HEK293 (cell line): ENCODE measurements around the gene DCC.

ENCODE experiments used
- CTCF ChIA-PET: fragments of 350-600 bp; formaldehyde crosslinking; extraction: SDS; loops from one replicate; lab custom pipeline; 2021; ENCODE audit warnings: antibody characterized with exemption; lab: Yijun Ruan, JAX
- POLR2A ChIA-PET: fragments of 300-600 bp; formaldehyde crosslinking; extraction: SDS; loops from one replicate; lab custom pipeline; 2020; ENCODE audit warnings: antibody characterized with exemption, inconsistent platforms; lab: Yijun Ruan, JAX
- H3K27ac ChIP-seq: fragments of 200-500 bp; sonication (Bioruptor generic); 2 replicates; pipeline ENCODE4 v1.5.1; 2014; ENCODE audit warnings: low read depth, low read length, control low read depth, inconsistent platforms; ENCODE audit errors: extremely low read depth
- H3K36me3 ChIP-seq, 2 experiments: fragments of 200-500 bp in 1 of 2; sonication (Bioruptor generic) in 1 of 2; 1 replicate in 1 of 2; 2 replicates in 1 of 2; pipeline ENCODE4 v1.5.1; 2014 to 2017; ENCODE audit warnings: inconsistent platforms in 2 of 2, low read length in 2 of 2; ENCODE audit not compliant: control insufficient read depth in 2 of 2, insufficient read depth in 1 of 2
- H3K4me1 ChIP-seq: fragments of 200-500 bp; sonication (Bioruptor generic); 2 replicates; pipeline ENCODE4 v1.5.1; 2014; ENCODE audit warnings: mild to moderate bottlenecking, low read length, inconsistent platforms; ENCODE audit not compliant: control insufficient read depth, insufficient read depth
- H3K4me3 ChIP-seq: 2 replicates; pipeline ENCODE4 v1.5.1; 2011; ENCODE audit warnings: low read depth, mild to moderate bottlenecking, control low read depth, low read length, moderate library complexity
- H3K9me3 ChIP-seq: fragments of 200-500 bp; sonication (Bioruptor generic); 2 replicates; pipeline ENCODE4 v1.5.1; 2014; ENCODE audit warnings: low read depth, low read length, inconsistent platforms; ENCODE audit not compliant: control insufficient read depth, insufficient read depth
- KLF10 ChIP-seq: fragments of 450-650 bp; IDR thresholded peaks from 2 replicates; pipeline ENCODE4 v1.5.1; 2018; ENCODE audit warnings: missing biosample characterization, mild to moderate bottlenecking, missing genetic modification characterization
- OVOL3 ChIP-seq: fragments of 450-650 bp; formaldehyde crosslinking; IDR thresholded peaks from 2 replicates; pipeline ENCODE4 v1.5.1; 2016; ENCODE audit warnings: missing biosample characterization, missing genetic modification characterization
- PBX3 ChIP-seq: sonication (generic); formaldehyde crosslinking; IDR thresholded peaks from 2 replicates; pipeline ENCODE4 v1.8.1; 2022; ENCODE audit warnings: mild to moderate bottlenecking, moderate library complexity, missing genetic modification reagents
- PRDM2 ChIP-seq: fragments of 450-650 bp; formaldehyde crosslinking; IDR thresholded peaks from 2 replicates; pipeline ENCODE4 v1.5.1; 2016; ENCODE audit warnings: missing biosample characterization, missing genetic modification characterization, borderline replicate concordance
- ZBTB10 ChIP-seq: fragments of 450-650 bp; formaldehyde crosslinking; IDR thresholded peaks from 2 replicates; pipeline ENCODE4 v1.5.1; 2016; ENCODE audit warnings: missing biosample characterization, missing genetic modification characterization
- ZBTB17 ChIP-seq: fragments of 450-650 bp; formaldehyde crosslinking; IDR thresholded peaks from 2 replicates; pipeline ENCODE4 v1.5.1; 2016; ENCODE audit warnings: missing biosample characterization, missing genetic modification characterization
- ZBTB21 ChIP-seq: fragments of 450-650 bp; formaldehyde crosslinking; IDR thresholded peaks from 2 replicates; pipeline ENCODE4 v1.5.1; 2017; ENCODE audit warnings: missing biosample characterization, missing genetic modification characterization
- ZBTB26 ChIP-seq: fragments of 450-650 bp; formaldehyde crosslinking; optimal IDR thresholded peaks from 2 replicates; pipeline ENCODE3; 2016; ENCODE audit warnings: missing biosample characterization, mild to moderate bottlenecking, missing genetic modification characterization
- ZNF169 ChIP-seq: fragments of 450-650 bp; formaldehyde crosslinking; IDR thresholded peaks from 2 replicates; pipeline ENCODE4 v1.5.1; 2016; ENCODE audit warnings: missing biosample characterization, missing genetic modification characterization
- ZNF24 ChIP-seq: fragments of 450-650 bp; formaldehyde crosslinking; IDR thresholded peaks from 2 replicates; pipeline ENCODE4 v1.5.1; 2016; ENCODE audit warnings: missing biosample characterization, missing genetic modification characterization
- ZNF416 ChIP-seq: fragments of 450-650 bp; formaldehyde crosslinking; IDR thresholded peaks from 2 replicates; pipeline ENCODE4 v1.5.1; 2016; ENCODE audit warnings: missing biosample characterization, missing genetic modification characterization
- ZNF544 ChIP-seq: fragments of 450-650 bp; formaldehyde crosslinking; IDR thresholded peaks from 2 replicates; pipeline ENCODE4 v1.5.0; 2017; ENCODE audit warnings: missing biosample characterization, missing genetic modification characterization
- ZNF555 ChIP-seq: fragments of 450-650 bp; formaldehyde crosslinking; conservative IDR thresholded peaks from 2 replicates; pipeline ENCODE4 v1.5.1; 2017; ENCODE audit warnings: missing biosample characterization, mild to moderate bottlenecking, missing genetic modification characterization, inconsistent platforms
- ZNF560 ChIP-seq: fragments of 450-650 bp; formaldehyde crosslinking; IDR thresholded peaks from 2 replicates; pipeline ENCODE4 v1.5.1; 2017; ENCODE audit warnings: missing biosample characterization, missing genetic modification characterization, borderline replicate concordance
- ZNF580 ChIP-seq: fragments of 450-650 bp; formaldehyde crosslinking; IDR thresholded peaks from 2 replicates; pipeline ENCODE4 v1.5.1; 2016; ENCODE audit warnings: missing biosample characterization, missing genetic modification characterization
- ZNF660 ChIP-seq: fragments of 450-650 bp; IDR thresholded peaks from 2 replicates; pipeline ENCODE4 v1.5.1; 2018; ENCODE audit warnings: missing biosample characterization, mild to moderate bottlenecking, missing genetic modification characterization
- ZSCAN23 ChIP-seq: fragments of 450-650 bp; formaldehyde crosslinking; IDR thresholded peaks from 2 replicates; pipeline ENCODE4 v1.5.1; 2016; ENCODE audit warnings: missing biosample characterization, missing genetic modification characterization

Gene DCC

GRCh38 chr18:52442686-52443085, 102.7 kb downstream of the DCC start (continued):
- no peak for TF ChIP-seq PRDM2 (tag by site-specific recombination)
- no peak for TF ChIP-seq OVOL3 (tag by site-specific recombination)

GRCh38 chr18:52451256-52451655, 111.3 kb downstream of the DCC start:
- H3K9me3 ChIP-seq, result no peaks in the 10 kb centered on the region
- CTCF ChIA-PET, result interaction anchor here (0.6 to 0.8 kb wide), 2 partner anchors 13 to 623 kb away, joined by 3 read pairs; no protein-coding TSS in a partner anchor
- TF ChIP-seq ZNF169 (tag by site-specific recombination) (no peak), ZNF555 (no peak), ZNF416 (tag by site-specific recombination) (no peak), ZNF560 (tag by site-specific recombination) (no peak), ZNF24 (tag by site-specific recombination) (no peak), KLF10 (tag by site-specific recombination) (no peak), ZNF580 (tag by site-specific recombination) (no peak), ZBTB26 (tag by site-specific recombination) (no peak), ZNF544 (no peak), ZBTB17 (no peak), ZBTB10 (no peak), ZSCAN23 (tag by site-specific recombination) (no peak), ZBTB21 (tag by site-specific recombination) (no peak), PBX3 (CRISPR knock-in tag) (no peak), ZNF660 (tag by site-specific recombination) (no peak)
- no peak overlapping the region for H3K27ac ChIP-seq
- H3K36me3 ChIP-seq, result no peaks in the 10 kb centered on the region
- POLR2A ChIA-PET, result interaction anchor here (0.5 kb wide), 1 partner anchor 33 kb away, joined by 3 read pairs; no protein-coding TSS in a partner anchor
- H3K4me3 ChIP-seq, result no peak overlapping the region
- no peaks in the 10 kb centered on the region for H3K4me1 ChIP-seq
